H9 (cell line): Measurements from ENCODE around the gene ASCL3. TPM values are rescaled to one million over a fixed set of nuclear protein-coding genes. Genes with fewer than 3 reads are reported as not detected.

Source experiments
- DNase-seq: peaks from one replicate; pipeline ENCODE4 v3.0.0-alpha.2; 2017
- H2AFZ ChIP-seq: one replicate; pipeline ENCODE4 v1.6.1; 2013; ENCODE audit warnings: mild to moderate bottlenecking, low read length, control low read depth, moderate library complexity
- H2AK5ac ChIP-seq: 2 replicates; pipeline ENCODE4 v1.6.1; 2013; ENCODE audit warnings: low read length, control low read depth, mixed read lengths; ENCODE audit not compliant: insufficient read length
- H2BK120ac ChIP-seq: one replicate; pipeline ENCODE4 v1.6.1; 2013; ENCODE audit warnings: low read depth, mild to moderate bottlenecking, low read length, control low read depth, inconsistent platforms; ENCODE audit not compliant: poor library complexity, severe bottlenecking
- H2BK12ac ChIP-seq: 2 replicates; pipeline ENCODE4 v1.6.1; 2013; ENCODE audit warnings: low read length, control low read depth, mixed read lengths, low read depth; ENCODE audit not compliant: insufficient read length
- H2BK15ac ChIP-seq: 2 replicates; pipeline ENCODE4 v1.6.1; 2013; ENCODE audit warnings: low read depth, low read length, control low read depth
- H2BK20ac ChIP-seq: one replicate; pipeline ENCODE4 v1.6.1; 2013; ENCODE audit warnings: low read depth, mild to moderate bottlenecking, low read length, control low read depth, inconsistent platforms; ENCODE audit not compliant: poor library complexity, severe bottlenecking
- H2BK5ac ChIP-seq: 2 replicates; pipeline ENCODE4 v1.6.1; 2013; ENCODE audit warnings: low read length, control low read depth, mixed read lengths; ENCODE audit not compliant: insufficient read length
- H3K14ac ChIP-seq: 2 replicates; pipeline ENCODE4 v1.6.1; 2013; ENCODE audit warnings: low read length, control low read depth; ENCODE audit not compliant: insufficient read depth
- H3K18ac ChIP-seq: 2 replicates; pipeline ENCODE4 v1.6.1; 2013; ENCODE audit warnings: low read depth, mild to moderate bottlenecking, mixed read lengths, low read length, control low read depth; ENCODE audit not compliant: insufficient read length
- H3K23ac ChIP-seq: 2 replicates; pipeline ENCODE4 v1.6.1; 2013; ENCODE audit warnings: low read length, control low read depth, mixed read lengths, low read depth; ENCODE audit not compliant: insufficient read length
- H3K23me2 ChIP-seq: 2 replicates; pipeline ENCODE4 v1.6.1; 2013; ENCODE audit warnings: low read depth, mild to moderate bottlenecking, mixed read lengths, low read length, control low read depth; ENCODE audit not compliant: insufficient read length, poor library complexity, severe bottlenecking
- H3K27ac ChIP-seq: 2 replicates; pipeline ENCODE4 v1.5.1; 2013; ENCODE audit warnings: low read length, control low read depth, mixed read lengths, low read depth; ENCODE audit not compliant: insufficient read length
- H3K27me3 ChIP-seq: 2 replicates; pipeline ENCODE4 v1.6.1; 2013; ENCODE audit warnings: low read length, control low read depth, inconsistent platforms; ENCODE audit not compliant: insufficient read depth
- H3K4ac ChIP-seq: 2 replicates; pipeline ENCODE4 v1.6.1; 2013; ENCODE audit warnings: low read depth, mild to moderate bottlenecking, control low read depth, inconsistent platforms, low read length, moderate library complexity
- H3K4me1 ChIP-seq: 2 replicates; pipeline ENCODE4 v1.6.1; 2013; ENCODE audit warnings: low read length, control low read depth, inconsistent platforms; ENCODE audit not compliant: insufficient read depth
- H3K4me2 ChIP-seq: 2 replicates; pipeline ENCODE4 v1.6.1; 2013; ENCODE audit warnings: low read length, control low read depth, mixed read lengths; ENCODE audit not compliant: insufficient read length, insufficient read depth
- H3K56ac ChIP-seq: 2 replicates; pipeline ENCODE4 v1.6.1; 2013; ENCODE audit warnings: low read depth, mild to moderate bottlenecking, mixed read lengths, low read length, control low read depth; ENCODE audit not compliant: insufficient read length
- H3K79me1 ChIP-seq: 2 replicates; pipeline ENCODE4 v1.6.1; 2013; ENCODE audit warnings: low read depth, mild to moderate bottlenecking, moderate library complexity, low read length, control low read depth, inconsistent platforms; ENCODE audit not compliant: insufficient read depth, poor library complexity, severe bottlenecking
- H3K79me2 ChIP-seq: 2 replicates; pipeline ENCODE4 v1.6.1; 2013; ENCODE audit warnings: low read length, control low read depth, inconsistent platforms; ENCODE audit not compliant: insufficient read depth
- H3K9ac ChIP-seq: 2 replicates; pipeline ENCODE4 v1.6.1; 2013; ENCODE audit warnings: low read length, control low read depth, mixed read lengths; ENCODE audit not compliant: insufficient read length; ENCODE audit errors: extremely low read depth
- H3K9me3 ChIP-seq: one replicate; pipeline ENCODE4 v1.6.1; 2013; ENCODE audit warnings: low read depth, low read length, inconsistent platforms; ENCODE audit not compliant: control insufficient read depth
- H3T11ph ChIP-seq: one replicate; pipeline ENCODE4 v1.6.1; 2013; ENCODE audit warnings: mild to moderate bottlenecking, low read length, control low read depth, inconsistent platforms
- H4K20me1 ChIP-seq: one replicate; pipeline ENCODE4 v1.6.1; 2013; ENCODE audit not compliant: control insufficient read depth, insufficient read length, insufficient read depth
- H4K5ac ChIP-seq: 2 replicates; pipeline ENCODE4 v1.6.1; 2013; ENCODE audit warnings: low read depth, mild to moderate bottlenecking, mixed read lengths, low read length, control low read depth; ENCODE audit not compliant: insufficient read length
- H4K8ac ChIP-seq: replicated peaks from 2 replicates; pipeline ENCODE4 v1.6.1; 2013; ENCODE audit warnings: low read length, control low read depth, mixed read lengths, low read depth; ENCODE audit not compliant: insufficient read length
- H4K91ac ChIP-seq: 2 replicates; pipeline ENCODE4 v1.6.1; 2013; ENCODE audit warnings: low read depth, mild to moderate bottlenecking, moderate library complexity, mixed read lengths, low read length, control low read depth; ENCODE audit not compliant: insufficient read length
- H3K27ac Mint-ChIP-seq, 3 experiments: 2 replicates in 2 of 3; 3 replicates in 1 of 3; pipeline ENCODE4 v1.8.0; 2020 to 2021; ENCODE audit warnings: mixed read lengths in 3 of 3, mild to moderate bottlenecking in 1 of 3, moderate library complexity in 1 of 3
- H3K27me3 Mint-ChIP-seq: 2 replicates; pipeline ENCODE4 v1.8.0; 2021; ENCODE audit warnings: low read depth, mild to moderate bottlenecking, moderate library complexity, mixed read lengths
- H3K36me3 Mint-ChIP-seq, 3 experiments: 2 replicates in 2 of 3; 3 replicates in 1 of 3; pipeline ENCODE4 v1.8.0; 2020 to 2021; ENCODE audit warnings: low read depth in 3 of 3, mixed read lengths in 3 of 3; ENCODE audit not compliant: insufficient read depth in 1 of 3
- H3K4me1 Mint-ChIP-seq, 2 experiments: 2 replicates each; pipeline ENCODE4 v1.8.0; 2020; ENCODE audit warnings: mixed read lengths in 2 of 2
- H3K4me3 Mint-ChIP-seq, 2 experiments: 2 replicates in 1 of 2; 3 replicates in 1 of 2; pipeline ENCODE4 v1.8.0; 2020 to 2021; ENCODE audit warnings: mild to moderate bottlenecking in 2 of 2, mixed read lengths in 2 of 2, moderate library complexity in 1 of 2
- H3K9me3 Mint-ChIP-seq, 2 experiments: 2 replicates in 1 of 2; 3 replicates in 1 of 2; pipeline ENCODE4 v1.8.0; 2020; ENCODE audit warnings: mild to moderate bottlenecking in 2 of 2, mixed read lengths in 2 of 2, moderate library complexity in 1 of 2
- CTCF ChIP-seq: fragments of 200-600 bp; sonication (generic); conservative IDR thresholded peaks from 3 replicates; pipeline ENCODE4 v1.8.0; 2021; ENCODE audit warnings: antibody characterized with exemption, mild to moderate bottlenecking
- WGBS: extraction: QIAGEN DNeasy Blood & Tissue Kit; methylation state at CpG from one replicate; pipeline ENCODE4 v1.1.7; 2013; ENCODE audit warnings: missing lambda C conversion rate, low lambda C conversion rate, mixed read lengths; ENCODE audit not compliant: insufficient read length; ENCODE audit errors: extremely low coverage; 5-methylcytosine and 5-hydroxymethylcytosine counted together
- total RNA-seq: library from RNA; stranded (reverse); gene quantifications from 2 replicates; pipeline ENCODE4 v1.2.1, GENCODE V29; 2021

Gene ASCL3
- total RNA-seq, 1 experiment from 2014 or later = not detected

- Mint-ChIP-seq H3K9me3 (no peaks in the 10 kb centered on the region), H3K4me3 (no peak overlapping the region), H3K4me1 (peaks cover 0 to 2% of the 10 kb centered on the region in 2 experiments; a peak in 1 of 4 replicates), H3K27ac (no peak overlapping the region), H3K27me3 (peaks cover 1% of the 10 kb centered on the region; the same call in 1 of the 2 replicates), H3K36me3 (peaks cover 16 to 27% (median 19%) of the 10 kb centered on the region in 3 experiments; a peak in 5 of 7 replicates)
- Histone ChIP-seq H3K23ac (no peak overlapping the region), H3K4me2 (no peak overlapping the region), H3T11ph (no peak overlapping the region), H2AK5ac (no peak overlapping the region), H4K8ac (no peak overlapping the region), H3K56ac (no peak overlapping the region), H2AFZ (no peak overlapping the region), H4K20me1 (no peaks in the 10 kb centered on the region), H2BK20ac (no peak overlapping the region), H3K4me1 (no peaks in the 10 kb centered on the region), H2BK120ac (no peak overlapping the region), H3K18ac (no peak overlapping the region), H3K79me1 (no peaks in the 10 kb centered on the region), H3K27me3 (no peaks in the 10 kb centered on the region), H2BK15ac (no peak overlapping the region), H3K27ac (no peak overlapping the region), H3K9me3 (no peaks in the 10 kb centered on the region), H3K14ac (no peak overlapping the region), H3K9ac (no peak overlapping the region), H4K5ac (no peak overlapping the region), H3K79me2 (no peaks in the 10 kb centered on the region), H3K23me2 (no peaks in the 10 kb centered on the region), H2BK12ac (no peak overlapping the region), H4K91ac (no peak overlapping the region), H3K4ac (no peak overlapping the region), H2BK5ac (no peak overlapping the region)
- no CpG with 5 or more reads among the region's 5 CpGs for WGBS
- DNase-seq = no peak
- TF ChIP-seq CTCF = no peak
Observed at GRCh38 chr11:8925711-8926110, 17.1 kb downstream of the ASCL3 start.
